Activated CD8-positive, alpha-beta T cell treated with anti-CD3 and anti-CD28 coated beads, Interleukin-2, amount 10 ng/mL, durations not matched to agents 7 days and 5 days (primary cell): ENCODE results near the gene RARA. TPM values are rescaled to one million over a fixed set of nuclear protein-coding genes. Genes with fewer than 3 reads are reported as not detected.

ENCODE experiments used
- ATAC-seq: fragments of 150-1000 bp; cut with Tn5 transposase; one replicate; pipeline ENCODE4 v1.10.0; 2021; ENCODE audit warnings: moderate library complexity
- CTCF ChIA-PET: fragments of 350-600 bp; sonication (Branson Sonifier 250); formaldehyde crosslinking; loops from one replicate; lab custom pipeline; 2021; ENCODE audit warnings: antibody characterized with exemption; lab: Charles Lee
- POLR2A ChIA-PET: fragments of 350-600 bp; sonication (Branson Sonifier 250); formaldehyde crosslinking; loops from one replicate; lab custom pipeline; 2021; ENCODE audit warnings: antibody characterized with exemption; lab: Charles Lee
- DNase-seq: peaks from one replicate; pipeline ENCODE4 v3.0.0-alpha.2; 2020
- H3K27ac Mint-ChIP-seq: one replicate; pipeline ENCODE4 v1.8.0; 2021; ENCODE audit warnings: mild to moderate bottlenecking, mixed read lengths
- H3K27me3 Mint-ChIP-seq: one replicate; pipeline ENCODE4 v1.8.0; 2021; ENCODE audit warnings: low read depth, mixed read lengths
- H3K36me3 Mint-ChIP-seq: one replicate; pipeline ENCODE4 v1.8.0; 2021; ENCODE audit warnings: low read depth, mixed read lengths
- H3K4me1 Mint-ChIP-seq: one replicate; pipeline ENCODE4 v1.8.0; 2021; ENCODE audit warnings: low read depth, mixed read lengths
- H3K4me3 Mint-ChIP-seq: one replicate; pipeline ENCODE4 v1.8.0; 2021; ENCODE audit warnings: mild to moderate bottlenecking, mixed read lengths
- H3K9me3 Mint-ChIP-seq: one replicate; pipeline ENCODE4 v1.8.0; 2022; ENCODE audit warnings: mixed read lengths; ENCODE audit not compliant: insufficient read depth
- total RNA-seq, 2 experiments: library from RNA; stranded (reverse); gene quantifications; one replicate each; pipeline ENCODE4 v1.2.3, GENCODE V29; 2021

Gene RARA
- total RNA-seq, 2 experiments from 2014 or later, result 61.1 to 63.2 TPM

GRCh38 chr17:40340880-40341807 lies 32.2 kb downstream of the RARA start:
- Mint-ChIP-seq H3K27me3 (no peaks in the 10 kb centered on the region), H3K27ac (peak overlapping the region; percentile 90), H3K4me1 (peaks cover 86% of the 10 kb centered on the region), H3K4me3 (peak overlapping the region; percentile 73), H3K9me3 (no peaks in the 10 kb centered on the region), H3K36me3 (peaks cover 59% of the 10 kb centered on the region)
- ChIA-PET POLR2A (interaction anchor here (0.8 to 3.4 kb wide), 4 partner anchors 15 to 34 kb away, joined by 3 to 20 read pairs (median 6); no protein-coding TSS in a partner anchor), CTCF (interaction anchor here (0.7 to 2.4 kb wide), 16 partner anchors 10 to 191 kb away, joined by 3 to 14 read pairs (median 4); partner anchors contain the start of gene TOP2A)
- ATAC-seq (peak; percentile 83), DNase-seq (peak; percentile 92)

- ChIA-PET CTCF (interaction anchor here (1.1 to 2.5 kb wide), 9 partner anchors 11 to 76 kb away, joined by 3 to 15 read pairs (median 4); partner anchors contain the start of gene TOP2A), POLR2A (interaction anchor here (1.0 to 3.4 kb wide), 3 partner anchors 16 to 35 kb away, joined by 3 to 20 read pairs (median 8); no protein-coding TSS in a partner anchor)
- DNase-seq, result no peak
- H3K36me3 Mint-ChIP-seq, result peaks cover 57% of the 10 kb centered on the region
- peak overlapping the region; percentile 73 for H3K4me3 Mint-ChIP-seq
- no peaks in the 10 kb centered on the region for H3K9me3 Mint-ChIP-seq
- H3K27ac Mint-ChIP-seq, result peak overlapping the region; percentile 90
- no peaks in the 10 kb centered on the region for H3K27me3 Mint-ChIP-seq
- peaks cover 88% of the 10 kb centered on the region for H3K4me1 Mint-ChIP-seq
- ATAC-seq, result no peak
These were observed 33.0 kb downstream of the RARA start for GRCh38 chr17:40341808-40342503.

GRCh38 chr17:40342504-40343218 lies 33.7 kb downstream of the RARA start:
- POLR2A ChIA-PET, result interaction anchor here (0.7 to 1.2 kb wide), 2 partner anchors 20 to 25 kb away, joined by 3 to 4 read pairs; no protein-coding TSS in a partner anchor
- Mint-ChIP-seq H3K9me3 (no peaks in the 10 kb centered on the region), H3K4me1 (peaks cover 88% of the 10 kb centered on the region)

GRCh38 chr17:40343219-40344119 lies 34.5 kb downstream of the RARA start:
- H3K27me3 Mint-ChIP-seq, result no peaks in the 10 kb centered on the region
- ChIA-PET CTCF (interaction anchor here (1.0 to 2.5 kb wide), 7 partner anchors 9 to 189 kb away, joined by 3 to 15 read pairs (median 6); no protein-coding TSS in a partner anchor), POLR2A (interaction anchor here (0.7 to 1.2 kb wide), 3 partner anchors 18 to 26 kb away, joined by 3 to 4 read pairs (median 3); no protein-coding TSS in a partner anchor)
- peak overlapping the region; percentile 49 for H3K27ac Mint-ChIP-seq
- H3K4me3 Mint-ChIP-seq, result peak overlapping the region; percentile 58
- H3K4me1 Mint-ChIP-seq, result peaks cover 87% of the 10 kb centered on the region
- peaks cover 49% of the 10 kb centered on the region for H3K36me3 Mint-ChIP-seq
- no peak for DNase-seq
- ATAC-seq, result no peak
- H3K9me3 Mint-ChIP-seq, result no peaks in the 10 kb centered on the region

More at GRCh38 chr17:40342504-40343218, 33.7 kb downstream of the RARA start:
- Mint-ChIP-seq H3K36me3 (peaks cover 51% of the 10 kb centered on the region), H3K27ac (peak overlapping the region; percentile 49), H3K27me3 (no peaks in the 10 kb centered on the region), H3K4me3 (peak overlapping the region; percentile 58)
- CTCF ChIA-PET, result interaction anchor here (1.8 to 2.5 kb wide), 5 partner anchors 13 to 25 kb away, joined by 5 to 15 read pairs (median 6); no protein-coding TSS in a partner anchor
- no peak for ATAC-seq
- no peak for DNase-seq

GRCh38 chr17:40344421-40345160 lies 35.6 kb downstream of the RARA start:
- Mint-ChIP-seq H3K36me3 (peaks cover 51% of the 10 kb centered on the region), H3K9me3 (no peaks in the 10 kb centered on the region), H3K27ac (peak overlapping the region; percentile 80), H3K4me3 (peak overlapping the region; percentile 66), H3K4me1 (peaks cover 86% of the 10 kb centered on the region), H3K27me3 (no peaks in the 10 kb centered on the region)
- ATAC-seq, result no peak
- CTCF ChIA-PET, result interaction anchor here (0.6 to 2.5 kb wide), 11 partner anchors 10 to 188 kb away, joined by 3 to 16 read pairs (median 5); no protein-coding TSS in a partner anchor
- POLR2A ChIA-PET, result interaction anchor here (1.5 kb wide), 1 partner anchor 37 kb away, joined by 4 read pairs; no protein-coding TSS in a partner anchor
- DNase-seq, result no peak

GRCh38 chr17:40345161-40345993 lies 36.4 kb downstream of the RARA start:
- Mint-ChIP-seq H3K27ac (peak overlapping the region; percentile 80), H3K4me1 (peaks cover 86% of the 10 kb centered on the region), H3K4me3 (peak overlapping the region; percentile 66), H3K27me3 (no peaks in the 10 kb centered on the region), H3K36me3 (peaks cover 49% of the 10 kb centered on the region), H3K9me3 (no peaks in the 10 kb centered on the region)
- POLR2A ChIA-PET, result interaction anchor here (1.0 to 1.5 kb wide), 5 partner anchors 20 to 56 kb away, joined by 3 to 6 read pairs (median 5); no protein-coding TSS in a partner anchor
- peak; percentile 24 for ATAC-seq
- CTCF ChIA-PET, result interaction anchor here (0.6 to 2.0 kb wide), 9 partner anchors 9 to 111 kb away, joined by 3 to 16 read pairs (median 4); no protein-coding TSS in a partner anchor
- DNase-seq, result peak; percentile 44

- CTCF ChIA-PET, result interaction anchor here (0.9 to 2.0 kb wide), 8 partner anchors 8 to 43 kb away, joined by 3 to 16 read pairs (median 4); no protein-coding TSS in a partner anchor
- no peak for DNase-seq
- Mint-ChIP-seq H3K36me3 (peaks cover 47% of the 10 kb centered on the region), H3K4me3 (peak overlapping the region; percentile 25), H3K4me1 (peaks cover 82% of the 10 kb centered on the region), H3K9me3 (no peaks in the 10 kb centered on the region), H3K27me3 (no peaks in the 10 kb centered on the region), H3K27ac (peak overlapping the region; percentile 79)
- POLR2A ChIA-PET, result interaction anchor here (1.0 to 1.5 kb wide), 5 partner anchors 21 to 57 kb away, joined by 3 to 6 read pairs (median 5); no protein-coding TSS in a partner anchor
- ATAC-seq, result no peak
These were observed 37.2 kb downstream of the RARA start for GRCh38 chr17:40345994-40346764.

- no peak for DNase-seq
- no peaks in the 10 kb centered on the region for H3K27me3 Mint-ChIP-seq
- peaks cover 86% of the 10 kb centered on the region for H3K4me1 Mint-ChIP-seq
- POLR2A ChIA-PET, result interaction anchor here (1.3 kb wide), 1 partner anchor 21 kb away, joined by 6 read pairs; no protein-coding TSS in a partner anchor
- CTCF ChIA-PET, result interaction anchor here (1.0 to 9.6 kb wide), 5 partner anchors 8 to 44 kb away, joined by 3 to 304 read pairs (median 8); partner anchors contain the start of gene RARA
- H3K36me3 Mint-ChIP-seq, result peaks cover 47% of the 10 kb centered on the region
- no peaks in the 10 kb centered on the region for H3K9me3 Mint-ChIP-seq
- H3K4me3 Mint-ChIP-seq, result no peak overlapping the region
- peak overlapping the region; percentile 83 for H3K27ac Mint-ChIP-seq
- no peak for ATAC-seq
These were observed 37.8 kb downstream of the RARA start for GRCh38 chr17:40346765-40347158.
